ENCODE results near the gene HERC6. TPM values are rescaled to one million over a fixed set of nuclear protein-coding genes. Genes with fewer than 3 reads are reported as not detected.
"Not testable (repeated sequence)": the region's sequence is repeated elsewhere in the genome, so short reads cannot be mapped to it uniquely, and the experiment has no call there.

HERC6 gene
- total RNA-seq, 6 donors from 2014 or later, result 6.7 to 27.2 (median 13.1) TPM

GRCh38 chr4:88447371-88448095, 68.9 kb downstream of the HERC6 start:
- no peak overlapping the region for H3K4me3 ChIP-seq
- TF ChIP-seq CTCF (IDR thresholded peaks at IDR 0.05), result no peak
- TF ChIP-seq POLR2A (IDR thresholded peaks at IDR 0.05), result no peak
- TF ChIP-seq EP300 (IDR thresholded peaks at IDR 0.05), result no peak
- no peak for TF ChIP-seq POLR2AphosphoS5 (IDR thresholded peaks at IDR 0.05)
- H3K27ac ChIP-seq, result no peak overlapping the region
- H3K4me1 ChIP-seq, result no peaks in the 10 kb centered on the region
- DNase-seq (no peak), ATAC-seq (ENCODE audit: low FRiP score in 2 of 2) (no peak)
- H3K9me3 ChIP-seq, result no peaks in the 10 kb centered on the region
- WGBS, 2 donors, result 75 to 87% methylated on average over 5 of the region's 5 CpGs
- no peaks in the 10 kb centered on the region for H3K36me3 ChIP-seq
- no peaks in the 10 kb centered on the region for H3K27me3 ChIP-seq

GRCh38 chr4:88448211-88448765, 69.6 kb downstream of the HERC6 start:
- H3K9me3 ChIP-seq; DNase-seq; H3K36me3 ChIP-seq; H3K27me3 ChIP-seq; ATAC-seq (ENCODE audit: low FRiP score in 2 of 2); H3K4me3 ChIP-seq; H3K4me1 ChIP-seq; H3K27ac ChIP-seq: not testable (repeated sequence)
- whole genome bisulfite sequencing, 2 donors, result 97% methylated on average over 7 of the region's 7 CpGs

- Histone ChIP-seq H3K27me3 (no peaks in the 10 kb centered on the region), H3K9me3 (no peaks in the 10 kb centered on the region), H3K4me3 (no peak overlapping the region), H3K4me1 (no peaks in the 10 kb centered on the region), H3K27ac (no peak overlapping the region), H3K36me3 (no peaks in the 10 kb centered on the region)
- TF ChIP-seq EP300 (IDR thresholded peaks at IDR 0.05), result no peak
- no peak for TF ChIP-seq POLR2AphosphoS5 (IDR thresholded peaks at IDR 0.05)
- no peak for TF ChIP-seq POLR2A (IDR thresholded peaks at IDR 0.05)
- no peak for TF ChIP-seq CTCF (IDR thresholded peaks at IDR 0.05)
- ATAC-seq (ENCODE audit: low FRiP score in 2 of 2), result no peak
- no peak for DNase-seq
These were observed 70.2 kb downstream of the HERC6 start for GRCh38 chr4:88448889-88449288.

GRCh38 chr4:88449290-88449689, 70.6 kb downstream of the HERC6 start:
- Histone ChIP-seq H3K9me3 (no peaks in the 10 kb centered on the region), H3K27ac (no peak overlapping the region), H3K4me1 (no peaks in the 10 kb centered on the region), H3K27me3 (no peaks in the 10 kb centered on the region), H3K4me3 (no peak overlapping the region), H3K36me3 (no peaks in the 10 kb centered on the region)
- no peak for ATAC-seq (ENCODE audit: low FRiP score in 2 of 2)
- no peak for DNase-seq
- TF ChIP-seq POLR2AphosphoS5 (IDR thresholded peaks at IDR 0.05), result no peak
- no peak for TF ChIP-seq POLR2A (IDR thresholded peaks at IDR 0.05)
- TF ChIP-seq CTCF (IDR thresholded peaks at IDR 0.05), result no peak
- no peak for TF ChIP-seq EP300 (IDR thresholded peaks at IDR 0.05)

GRCh38 chr4:88451205-88451604, 72.6 kb downstream of the HERC6 start:
- H3K36me3 ChIP-seq, result no peaks in the 10 kb centered on the region
- H3K4me1 ChIP-seq, result peaks cover 0 to 5% (median 4%) of the 10 kb centered on the region in 4 donors
- H3K4me3 ChIP-seq, result no peak overlapping the region
- no peak for DNase-seq
- 93% methylated on average over 2 of the region's 2 CpGs for WGBS, 2 donors
- no peaks in the 10 kb centered on the region for H3K9me3 ChIP-seq
- no peak for ATAC-seq (ENCODE audit: low FRiP score in 2 of 2)
- TF ChIP-seq POLR2A (IDR thresholded peaks at IDR 0.05), result no peak
- TF ChIP-seq POLR2AphosphoS5 (IDR thresholded peaks at IDR 0.05), result no peak
- no peak for TF ChIP-seq EP300 (IDR thresholded peaks at IDR 0.05)
- TF ChIP-seq CTCF (IDR thresholded peaks at IDR 0.05), result no peak
- H3K27me3 ChIP-seq, result no peaks in the 10 kb centered on the region
- no peak overlapping the region for H3K27ac ChIP-seq

All from upper lobe of left lung (tissue), 6 donors.